ENCODE measurements around the gene BZW1. TPM values are rescaled to one million over a fixed set of nuclear protein-coding genes. Genes with fewer than 3 reads are reported as not detected.

BZW1 gene
- total and polyA plus RNA-seq, 2 donors: 126 to 317 TPM

DNA sequence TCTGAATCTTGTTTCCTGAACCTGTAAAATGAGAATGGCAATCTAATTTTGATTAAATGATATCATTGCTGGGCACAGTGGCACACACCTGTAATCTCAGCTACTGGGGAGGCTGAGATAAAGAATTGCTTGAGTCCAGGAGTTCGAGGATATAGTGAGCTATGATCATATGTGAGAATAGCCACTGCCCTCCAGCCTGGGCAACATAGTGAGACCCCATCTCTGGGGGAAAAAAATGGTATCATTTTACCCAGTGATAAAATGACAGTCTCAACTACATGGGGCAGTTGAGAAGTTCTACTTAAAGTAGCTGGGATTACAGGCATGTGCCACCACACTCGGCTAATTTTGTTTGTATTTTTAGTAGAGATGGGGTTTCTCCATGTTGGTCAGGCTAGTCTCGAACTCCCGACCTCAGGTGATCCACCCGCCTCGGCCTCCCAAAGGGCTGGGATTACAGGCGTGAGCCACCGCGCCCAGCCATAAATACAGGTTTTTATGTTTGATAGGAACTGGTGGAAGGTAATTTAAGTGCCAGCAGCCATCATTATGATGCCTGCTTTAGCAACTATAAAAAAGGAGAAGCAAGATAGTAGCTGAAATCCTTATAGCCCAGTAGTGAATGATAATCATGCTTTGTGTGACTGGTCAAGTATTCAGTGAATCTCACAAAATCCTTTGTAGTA is 17.0 kb downstream of the BZW1 start:
- H3K4me1 ChIP-seq (ENCODE audit: insufficient read depth): no peaks in the 10 kb centered on the region
- no peak overlapping the region for H3K27ac ChIP-seq (ENCODE audit: low read depth)
- H3K4me3 ChIP-seq (ENCODE audit: low read depth, low read length): no peak overlapping the region
- H3K36me3 ChIP-seq (ENCODE audit: insufficient read depth): no peaks in the 10 kb centered on the region
- DNase-seq (ENCODE audit: extremely low spot score): no peak
- 93% methylated on average over 9 of the region's 9 CpGs for WGBS

GRCh38 chr2:200829258-200829655 is 17.5 kb downstream of the BZW1 start:
- no peak for DNase-seq (ENCODE audit: extremely low spot score)
- WGBS: 87% methylated on average over 2 of the region's 2 CpGs
- Histone ChIP-seq H3K4me1 (ENCODE audit: insufficient read depth) (no peaks in the 10 kb centered on the region), H3K4me3 (ENCODE audit: low read depth, low read length) (no peak overlapping the region), H3K27ac (ENCODE audit: low read depth) (no peak overlapping the region), H3K36me3 (ENCODE audit: insufficient read depth) (no peaks in the 10 kb centered on the region)

- no peaks in the 10 kb centered on the region for H3K4me1 ChIP-seq (ENCODE audit: insufficient read depth)
- H3K4me3 ChIP-seq (ENCODE audit: low read depth, low read length): no peak overlapping the region
- WGBS: 86% methylated on average over 4 of the region's 4 CpGs
- DNase-seq (ENCODE audit: extremely low spot score): no peak
- H3K36me3 ChIP-seq (ENCODE audit: insufficient read depth): no peaks in the 10 kb centered on the region
- H3K27ac ChIP-seq (ENCODE audit: low read depth): no peak overlapping the region
These were observed 23.0 kb downstream of the BZW1 start for GRCh38 chr2:200834701-200835100.

GRCh38 chr2:200839513-200839912 is 27.8 kb downstream of the BZW1 start:
- no peak overlapping the region for H3K27ac ChIP-seq (ENCODE audit: low read depth)
- H3K36me3 ChIP-seq (ENCODE audit: insufficient read depth): no peaks in the 10 kb centered on the region
- DNase-seq (ENCODE audit: extremely low spot score): no peak
- H3K4me1 ChIP-seq (ENCODE audit: insufficient read depth): no peaks in the 10 kb centered on the region
- WGBS: 80% methylated on average over 3 of the region's 3 CpGs
- H3K4me3 ChIP-seq (ENCODE audit: low read depth, low read length): no peak overlapping the region

- H3K27ac ChIP-seq (ENCODE audit: low read depth): no peak overlapping the region
- 93% methylated on average over 24 of the region's 24 CpGs for WGBS
- H3K4me1 ChIP-seq (ENCODE audit: insufficient read depth): no peaks in the 10 kb centered on the region
- H3K4me3 ChIP-seq (ENCODE audit: low read depth, low read length): no peak overlapping the region
- no peak for DNase-seq (ENCODE audit: extremely low spot score)
- H3K36me3 ChIP-seq (ENCODE audit: insufficient read depth): no peaks in the 10 kb centered on the region
These were observed 32.6 kb downstream of the BZW1 start for GRCh38 chr2:200843993-200844948.

GRCh38 chr2:200845194-200845593 is 33.5 kb downstream of the BZW1 start:
- no peak for DNase-seq (ENCODE audit: extremely low spot score)
- H3K36me3 ChIP-seq (ENCODE audit: insufficient read depth): no peaks in the 10 kb centered on the region
- no peak overlapping the region for H3K27ac ChIP-seq (ENCODE audit: low read depth)
- no peak overlapping the region for H3K4me3 ChIP-seq (ENCODE audit: low read depth, low read length)
- no peaks in the 10 kb centered on the region for H3K4me1 ChIP-seq (ENCODE audit: insufficient read depth)
- 89% methylated on average over 5 of the region's 5 CpGs for WGBS

GRCh38 chr2:200845669-200846325 is 34.1 kb downstream of the BZW1 start:
- WGBS: 82% methylated on average over 10 of the region's 10 CpGs
- no peak overlapping the region for H3K27ac ChIP-seq (ENCODE audit: low read depth)
- no peaks in the 10 kb centered on the region for H3K4me1 ChIP-seq (ENCODE audit: insufficient read depth)
- DNase-seq (ENCODE audit: extremely low spot score): no peak
- peaks cover 1% of the 10 kb centered on the region for H3K36me3 ChIP-seq (ENCODE audit: insufficient read depth)
- no peak overlapping the region for H3K4me3 ChIP-seq (ENCODE audit: low read depth, low read length)

DNA sequence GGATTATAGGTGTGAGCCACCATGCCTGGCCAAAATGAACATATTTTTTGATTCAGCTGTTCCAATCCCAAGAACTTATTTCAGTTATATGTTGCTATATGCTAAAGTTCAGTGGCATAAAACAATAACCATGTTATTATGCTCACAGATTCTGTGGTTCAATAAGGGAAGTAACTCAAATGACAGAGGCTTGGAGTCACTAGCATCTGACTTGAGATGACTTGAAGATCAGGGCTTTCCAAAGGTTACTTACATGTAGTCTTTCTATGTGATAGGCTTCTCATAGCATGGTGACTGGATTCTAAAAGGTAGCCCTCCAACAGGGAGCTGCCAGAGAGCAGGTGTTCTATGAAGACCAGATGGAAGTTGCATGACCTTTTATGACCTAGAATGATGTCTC is 35.6 kb downstream of the BZW1 start:
- H3K27ac ChIP-seq (ENCODE audit: low read depth): no peak overlapping the region
- H3K36me3 ChIP-seq (ENCODE audit: insufficient read depth): peaks cover 4% of the 10 kb centered on the region
- H3K4me3 ChIP-seq (ENCODE audit: low read depth, low read length): no peak overlapping the region
- DNase-seq (ENCODE audit: extremely low spot score): no peak
- no peaks in the 10 kb centered on the region for H3K4me1 ChIP-seq (ENCODE audit: insufficient read depth)

DNA sequence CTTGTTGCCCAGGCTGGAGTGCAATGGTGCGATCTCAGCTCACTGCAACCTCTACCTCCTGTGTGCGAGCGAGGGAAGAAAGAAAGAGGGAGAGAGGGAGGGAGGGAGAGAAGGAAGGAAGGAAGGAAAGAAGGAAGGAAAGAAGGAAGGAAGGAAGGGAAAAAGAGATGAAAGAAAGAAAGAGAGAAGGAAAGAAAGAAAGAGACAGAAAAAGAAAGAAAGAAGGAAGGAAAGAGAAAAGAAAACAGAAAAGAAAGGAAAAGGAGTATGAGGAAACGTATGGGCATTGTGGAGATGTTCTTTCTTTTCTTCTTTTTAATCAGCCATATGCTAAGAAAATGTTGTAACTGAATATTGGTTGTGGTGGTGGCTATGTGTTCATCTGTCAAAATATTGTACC is 36.2 kb downstream of the BZW1 start:
- no peak for DNase-seq (ENCODE audit: extremely low spot score)
- no peak overlapping the region for H3K27ac ChIP-seq (ENCODE audit: low read depth)
- peaks cover 5% of the 10 kb centered on the region for H3K36me3 ChIP-seq (ENCODE audit: insufficient read depth)
- H3K4me1 ChIP-seq (ENCODE audit: insufficient read depth): no peaks in the 10 kb centered on the region
- no peak overlapping the region for H3K4me3 ChIP-seq (ENCODE audit: low read depth, low read length)
- WGBS: 76% methylated on average over 4 of the region's 4 CpGs

DNA sequence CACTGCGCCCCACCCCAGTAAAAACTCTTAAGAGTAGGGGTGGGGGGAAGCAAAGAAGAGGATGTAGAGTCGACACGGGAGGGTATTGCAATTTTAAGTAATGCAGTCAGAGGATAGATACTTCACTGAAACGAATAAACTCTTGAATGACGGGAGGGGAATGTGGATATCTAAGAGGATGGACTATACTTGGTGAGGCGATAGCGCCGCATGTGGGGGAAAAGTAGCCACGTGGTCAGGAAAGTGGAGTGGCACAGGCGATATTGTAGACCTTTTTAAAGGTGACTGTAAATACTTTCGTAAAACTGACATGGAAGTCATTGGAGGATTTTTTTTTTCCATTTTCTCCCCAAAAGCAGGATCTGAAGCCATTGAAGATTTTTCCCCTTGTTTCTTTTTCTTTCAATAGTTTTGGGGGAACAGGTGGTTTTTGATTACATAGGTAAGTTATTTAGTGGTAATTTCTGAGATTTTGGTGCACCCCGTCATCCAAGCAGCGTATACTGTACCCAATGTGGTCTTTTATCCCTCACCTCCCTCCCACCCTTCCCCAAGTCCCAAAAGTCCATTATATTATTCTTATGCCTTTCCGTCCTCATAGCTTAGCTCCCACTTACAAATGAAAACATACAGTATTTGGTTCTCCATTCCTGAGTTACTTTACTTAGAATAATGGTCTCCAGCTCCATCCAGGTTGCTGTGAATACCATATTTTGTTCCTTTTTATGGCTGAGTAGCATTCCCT is 39.0 kb downstream of the BZW1 start:
- WGBS: 86% methylated on average over 14 of the region's 14 CpGs
- Histone ChIP-seq H3K27ac (ENCODE audit: low read depth) (no peak overlapping the region), H3K4me1 (ENCODE audit: insufficient read depth) (no peaks in the 10 kb centered on the region), H3K36me3 (ENCODE audit: insufficient read depth) (peaks cover 10% of the 10 kb centered on the region), H3K4me3 (ENCODE audit: low read depth, low read length) (no peak overlapping the region)
- DNase-seq (ENCODE audit: extremely low spot score): no peak

DNA sequence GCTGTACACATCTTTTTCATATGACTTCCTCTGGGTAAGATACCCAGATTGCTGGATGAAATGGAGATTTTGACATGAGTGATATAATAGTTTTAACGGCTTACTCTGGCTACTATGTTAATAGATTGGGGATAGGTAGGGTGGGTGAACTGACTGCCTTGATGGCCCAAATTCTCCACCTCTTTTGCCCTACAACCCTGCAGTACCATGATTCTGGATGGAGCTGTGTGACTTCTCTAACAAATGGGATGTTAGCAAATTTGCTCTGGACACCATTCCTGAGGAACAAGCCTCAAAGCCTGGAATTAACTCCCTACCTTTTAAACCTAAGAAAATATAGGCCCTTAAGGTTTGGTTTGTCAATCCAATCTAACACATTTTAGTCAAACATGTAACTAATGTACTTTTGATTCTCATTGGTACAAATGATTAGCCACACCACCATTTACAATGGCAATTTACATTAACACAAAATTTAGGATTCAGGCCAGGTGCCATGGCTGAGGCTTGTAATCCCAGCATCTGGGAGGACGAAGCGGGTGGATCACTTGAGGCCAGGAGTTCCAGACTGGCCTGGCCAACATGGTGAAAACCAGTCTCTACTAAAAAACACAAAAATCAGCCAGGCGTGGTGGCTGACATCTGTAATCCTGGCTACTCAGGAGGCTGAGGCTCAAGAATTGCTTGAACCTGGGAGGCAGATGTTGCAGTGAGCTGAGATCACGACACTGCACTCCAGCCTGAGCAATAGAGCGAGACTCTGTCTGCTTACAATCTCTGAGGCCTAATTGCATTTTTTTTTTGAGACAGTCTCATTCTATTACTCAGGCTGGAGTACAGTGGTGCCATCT is 39.9 kb downstream of the BZW1 start:
- WGBS: 92% methylated on average over 6 of the region's 6 CpGs
- no peak overlapping the region for H3K27ac ChIP-seq (ENCODE audit: low read depth)

GRCh38 chr2:200852605-200853004 is 40.9 kb downstream of the BZW1 start:
- WGBS: 95% methylated on average over 2 of the region's 2 CpGs
- no peak overlapping the region for H3K27ac ChIP-seq (ENCODE audit: low read depth)
- H3K36me3 ChIP-seq (ENCODE audit: insufficient read depth): peaks cover 16% of the 10 kb centered on the region
- DNase-seq (ENCODE audit: extremely low spot score): no peak
- H3K4me1 ChIP-seq (ENCODE audit: insufficient read depth): no peaks in the 10 kb centered on the region
- H3K4me3 ChIP-seq (ENCODE audit: low read depth, low read length): no peak overlapping the region

More for the DNA sequence above, 39.9 kb downstream of the BZW1 start:
- H3K36me3 ChIP-seq (ENCODE audit: insufficient read depth): peaks cover 12% of the 10 kb centered on the region
- H3K4me3 ChIP-seq (ENCODE audit: low read depth, low read length): no peak overlapping the region
- H3K4me1 ChIP-seq (ENCODE audit: insufficient read depth): no peaks in the 10 kb centered on the region
- no peak for DNase-seq (ENCODE audit: extremely low spot score)

Measured in urinary bladder (tissue), 4 donors.